Gastroesophageal sphincter (tissue), 3 donors: ENCODE data around the gene MYLK.

Experiments
- CTCF ChIP-seq, 4 experiments: fragments of 200-600 bp in 2 of 4; fragments of 450-650 bp in 2 of 4; sonication (generic) in 1 of 4; IDR thresholded peaks; one replicate each; pipeline ENCODE4 v1.5.1; 2017 to 2019; ENCODE audit warnings: antibody characterized with exemption in 4 of 4, mild to moderate bottlenecking in 2 of 4, moderate library complexity in 2 of 4
- EP300 ChIP-seq: sonication (generic); formaldehyde crosslinking; IDR thresholded peaks from one replicate; pipeline ENCODE4 v1.6.1; 2017; ENCODE audit warnings: antibody characterized with exemption, mild to moderate bottlenecking
- POLR2A ChIP-seq, 2 donors: fragments of 450-650 bp; IDR thresholded peaks; one replicate each; pipeline ENCODE4 v1.6.1; 2017; ENCODE audit warnings: antibody characterized with exemption in 2 of 2, mild to moderate bottlenecking in 2 of 2, moderate library complexity in 1 of 2
- POLR2AphosphoS5 ChIP-seq: sonication (generic); formaldehyde crosslinking; IDR thresholded peaks from one replicate; pipeline ENCODE4 v1.6.1; 2017; ENCODE audit warnings: antibody characterized with exemption

GRCh38 chr3:123689831-123690230, 194.3 kb downstream of the MYLK start:
- TF ChIP-seq POLR2A (IDR thresholded peaks at IDR 0.05) (no peak), CTCF (IDR thresholded peaks at IDR 0.05) (no peak), EP300 (no peak), POLR2AphosphoS5 (no peak)
